ENCODE data around the gene CDC6.

GRCh38 chr17:40253565-40253964 lies 34.1 kb upstream of the CDC6 start:
- no peak for TF ChIP-seq CTCF (tag by site-specific recombination; IDR thresholded peaks at IDR 0.05)
- TF ChIP-seq YY1 (tag by site-specific recombination; IDR thresholded peaks at IDR 0.05): no peak
- TF ChIP-seq ZNF248 (tag by site-specific recombination; IDR thresholded peaks at IDR 0.05): no peak
- TF ChIP-seq ZNF174 (tag by site-specific recombination; IDR thresholded peaks at IDR 0.05): no peak
- TF ChIP-seq ZNF776 (tag by site-specific recombination; IDR thresholded peaks at IDR 0.05; ENCODE audit: borderline replicate concordance): no peak
- no peak for TF ChIP-seq ZNF610 (tag by site-specific recombination; IDR thresholded peaks at IDR 0.05; ENCODE audit: borderline replicate concordance)
- TF ChIP-seq ZFP41 (tag by site-specific recombination; IDR thresholded peaks at IDR 0.05; ENCODE audit: borderline replicate concordance): no peak
- no peak for TF ChIP-seq ZNF404 (tag by site-specific recombination; IDR thresholded peaks at IDR 0.05)

Measured in HEK293 (cell line).